KMS-11 (cell line): Measurements from ENCODE around the gene BBC3.

Experiments
- H2AFZ ChIP-seq: fragments of 200-600 bp; sonication (generic); 2 replicates; pipeline ENCODE4 v1.6.1; 2016; ENCODE audit warnings: antibody characterized with exemption, mixed run types, low read depth
- H3K27ac ChIP-seq: fragments of 200-600 bp; sonication (generic); 2 replicates; pipeline ENCODE4 v1.6.1; 2016; ENCODE audit warnings: mild to moderate bottlenecking, mixed run types
- H3K27me3 ChIP-seq: fragments of 200-600 bp; sonication (generic); 2 replicates; pipeline ENCODE4 v1.6.1; 2017; ENCODE audit warnings: mild to moderate bottlenecking, low read depth, mixed run types, moderate library complexity; ENCODE audit not compliant: insufficient read depth
- H3K36me3 ChIP-seq: fragments of 200-600 bp; sonication (generic); 2 replicates; pipeline ENCODE4 v1.6.1; 2017; ENCODE audit warnings: mild to moderate bottlenecking, mixed run types; ENCODE audit not compliant: insufficient read depth
- H3K4me1 ChIP-seq: fragments of 200-600 bp; sonication (generic); 2 replicates; pipeline ENCODE4 v1.6.1; 2016; ENCODE audit warnings: mild to moderate bottlenecking, low read depth, mixed run types; ENCODE audit not compliant: poor library complexity, severe bottlenecking
- H3K4me2 ChIP-seq: fragments of 200-600 bp; sonication (generic); 2 replicates; pipeline ENCODE4 v1.7.0; 2016; ENCODE audit warnings: mild to moderate bottlenecking, mixed run types
- H3K4me3 ChIP-seq: fragments of 200-600 bp; sonication (generic); IDR thresholded peaks from 2 replicates; pipeline ENCODE4 v1.6.1; 2017; ENCODE audit warnings: low read depth, low read length, mixed read lengths; ENCODE audit not compliant: insufficient read depth
- H3K79me2 ChIP-seq: fragments of 200-600 bp; sonication (generic); 2 replicates; pipeline ENCODE4 v1.6.1; 2016; ENCODE audit warnings: low read depth, mixed run types; ENCODE audit not compliant: insufficient read depth
- H3K9ac ChIP-seq: fragments of 200-600 bp; sonication (generic); 2 replicates; pipeline ENCODE4 v1.6.1; 2016; ENCODE audit warnings: mild to moderate bottlenecking, mixed run types
- H4K20me1 ChIP-seq: fragments of 200-600 bp; sonication (generic); 2 replicates; pipeline ENCODE4 v1.6.1; 2016; ENCODE audit warnings: mild to moderate bottlenecking, mixed run types; ENCODE audit not compliant: insufficient read depth
- CTCF ChIP-seq: fragments of 200-600 bp; sonication (generic); conservative IDR thresholded peaks from 2 replicates; pipeline ENCODE4 v1.6.1; 2017; ENCODE audit warnings: low read depth, mild to moderate bottlenecking, antibody characterized with exemption, low read length, moderate library complexity, mixed read lengths

Gene BBC3

GRCh38 chr19:47240996-47241918, 10.3 kb upstream of the BBC3 start:
- Histone ChIP-seq H3K36me3 (no peaks in the 10 kb centered on the region), H3K27ac (no peak overlapping the region), H2AFZ (peak overlapping the region; percentile 39; the same call in 1 of the 2 replicates), H4K20me1 (no peaks in the 10 kb centered on the region), H3K4me3 (no peak overlapping the region), H3K4me2 (peak overlapping the region; percentile 61), H3K9ac (no peak overlapping the region; the same call in 1 of the 2 replicates), H3K4me1 (peaks cover 42% of the 10 kb centered on the region), H3K79me2 (no peaks in the 10 kb centered on the region), H3K27me3 (peaks cover 31% of the 10 kb centered on the region)
- no peak for TF ChIP-seq CTCF

- H3K4me2 ChIP-seq, result peak overlapping the region; percentile 61; the same call in 1 of the 2 replicates
- H3K4me1 ChIP-seq, result peaks cover 42% of the 10 kb centered on the region
- 0 out of 2 replicates have a peak overlapping the region, but pooled peaks have one; percentile 39 for H2AFZ ChIP-seq
- no peak overlapping the region for H3K4me3 ChIP-seq
- H3K27me3 ChIP-seq, result peaks cover 31% of the 10 kb centered on the region
- no peaks in the 10 kb centered on the region for H4K20me1 ChIP-seq
- no peak overlapping the region; the same call in 1 of the 2 replicates for H3K9ac ChIP-seq
- no peaks in the 10 kb centered on the region for H3K36me3 ChIP-seq
- no peaks in the 10 kb centered on the region for H3K79me2 ChIP-seq
- no peak overlapping the region for H3K27ac ChIP-seq
- TF ChIP-seq CTCF, result no peak
Observed at GRCh38 chr19:47240556-47240955, 9.6 kb upstream of the BBC3 start.

GRCh38 chr19:47239610-47240296, 8.8 kb upstream of the BBC3 start:
- peaks cover 39% of the 10 kb centered on the region for H3K4me1 ChIP-seq
- peak overlapping the region; percentile 36; the same call in 1 of the 2 replicates for H3K4me2 ChIP-seq
- H3K4me3 ChIP-seq, result no peak overlapping the region
- no peaks in the 10 kb centered on the region for H3K79me2 ChIP-seq
- no peak for TF ChIP-seq CTCF
- H2AFZ ChIP-seq, result no peak overlapping the region
- H3K36me3 ChIP-seq, result no peaks in the 10 kb centered on the region
- H3K27me3 ChIP-seq, result peaks cover 31% of the 10 kb centered on the region
- no peak overlapping the region for H3K27ac ChIP-seq
- H4K20me1 ChIP-seq, result no peaks in the 10 kb centered on the region
- H3K9ac ChIP-seq, result no peak overlapping the region

- H3K9ac ChIP-seq, result no peak overlapping the region
- TF ChIP-seq CTCF, result no peak
- peaks cover 35% of the 10 kb centered on the region for H3K4me1 ChIP-seq
- H3K27me3 ChIP-seq, result peaks cover 31% of the 10 kb centered on the region
- no peak overlapping the region for H3K27ac ChIP-seq
- no peaks in the 10 kb centered on the region for H3K79me2 ChIP-seq
- H3K4me3 ChIP-seq, result no peak overlapping the region
- H3K36me3 ChIP-seq, result no peaks in the 10 kb centered on the region
- 0 out of 2 replicates have a peak overlapping the region, but pooled peaks have one; percentile 8 for H3K4me2 ChIP-seq
- no peak overlapping the region for H2AFZ ChIP-seq
- no peaks in the 10 kb centered on the region for H4K20me1 ChIP-seq
Observed at GRCh38 chr19:47239152-47239551, 8.2 kb upstream of the BBC3 start.
